GM12874 (cell line): ENCODE measurements around the gene RCAN2.

Experiments
- TF ChIP-seq, protein P1 (sequence below): IDR thresholded peaks from 2 replicates; pipeline ENCODE4 v1.5.1; 2011; ENCODE audit warnings: low read depth, mild to moderate bottlenecking, control low read depth, low read length, moderate library complexity; ENCODE audit not compliant: insufficient read depth

Gene RCAN2

DNA sequence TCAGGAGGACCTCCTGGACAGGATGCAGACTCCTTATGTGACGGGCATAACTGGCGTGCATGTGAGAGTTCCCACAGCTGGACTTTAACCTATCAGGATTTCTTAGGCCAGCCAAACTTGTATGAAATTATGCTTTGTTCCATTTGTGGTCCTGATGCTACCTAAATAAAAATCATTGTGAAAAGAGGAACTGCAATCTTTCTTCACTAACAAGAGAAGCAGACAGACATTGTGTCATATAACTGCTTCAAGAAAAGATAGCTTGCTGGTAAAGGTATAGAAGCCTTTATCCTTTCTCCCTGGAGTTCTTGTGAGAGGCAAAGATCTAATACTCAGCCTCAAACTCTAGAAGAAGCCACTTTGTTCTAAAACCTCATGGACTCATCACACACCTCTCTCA lies 233.0 kb downstream of the RCAN2 start:
- TF ChIP-seq, protein P1, sequence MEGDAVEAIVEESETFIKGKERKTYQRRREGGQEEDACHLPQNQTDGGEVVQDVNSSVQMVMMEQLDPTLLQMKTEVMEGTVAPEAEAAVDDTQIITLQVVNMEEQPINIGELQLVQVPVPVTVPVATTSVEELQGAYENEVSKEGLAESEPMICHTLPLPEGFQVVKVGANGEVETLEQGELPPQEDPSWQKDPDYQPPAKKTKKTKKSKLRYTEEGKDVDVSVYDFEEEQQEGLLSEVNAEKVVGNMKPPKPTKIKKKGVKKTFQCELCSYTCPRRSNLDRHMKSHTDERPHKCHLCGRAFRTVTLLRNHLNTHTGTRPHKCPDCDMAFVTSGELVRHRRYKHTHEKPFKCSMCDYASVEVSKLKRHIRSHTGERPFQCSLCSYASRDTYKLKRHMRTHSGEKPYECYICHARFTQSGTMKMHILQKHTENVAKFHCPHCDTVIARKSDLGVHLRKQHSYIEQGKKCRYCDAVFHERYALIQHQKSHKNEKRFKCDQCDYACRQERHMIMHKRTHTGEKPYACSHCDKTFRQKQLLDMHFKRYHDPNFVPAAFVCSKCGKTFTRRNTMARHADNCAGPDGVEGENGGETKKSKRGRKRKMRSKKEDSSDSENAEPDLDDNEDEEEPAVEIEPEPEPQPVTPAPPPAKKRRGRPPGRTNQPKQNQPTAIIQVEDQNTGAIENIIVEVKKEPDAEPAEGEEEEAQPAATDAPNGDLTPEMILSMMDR: no peak

DNA sequence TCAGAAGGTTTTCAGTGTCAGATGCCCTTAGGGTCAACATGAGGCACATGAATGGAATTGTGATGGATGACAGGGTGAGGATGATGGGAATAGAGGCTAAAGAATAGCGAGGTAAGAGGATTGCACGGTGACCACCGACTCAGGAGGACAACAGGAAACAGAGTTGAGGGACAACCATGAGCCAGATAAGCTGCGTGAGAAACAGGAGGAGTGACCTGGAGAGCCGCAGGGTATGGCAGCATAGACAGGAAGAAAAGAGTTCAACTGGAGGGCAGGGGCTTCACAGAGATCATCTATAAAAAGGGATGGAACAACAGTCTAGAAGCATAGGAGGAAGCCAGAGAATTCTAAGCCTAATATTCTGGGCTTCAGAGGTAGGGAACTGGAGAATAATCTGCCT lies 235.7 kb downstream of the RCAN2 start:
- TF ChIP-seq, protein P1: no peak

DNA sequence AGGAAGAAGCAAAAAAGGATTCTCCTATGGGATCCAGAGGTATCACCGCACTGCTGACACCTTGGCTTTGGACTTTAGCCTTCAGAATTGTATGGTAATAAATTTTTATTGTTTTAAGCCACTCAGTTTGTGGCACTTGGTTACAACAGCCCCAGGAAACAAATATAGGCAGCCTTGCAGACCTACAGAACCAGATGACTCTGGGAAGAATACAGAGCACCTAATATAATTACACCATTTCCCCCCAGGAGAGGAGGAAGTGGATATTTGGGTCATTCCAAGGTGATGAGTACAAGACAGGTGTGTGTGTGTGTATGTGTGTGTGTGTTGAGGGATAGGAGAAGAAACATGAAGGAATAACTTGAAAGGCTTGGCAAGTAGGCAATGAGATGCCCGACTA lies 236.3 kb downstream of the RCAN2 start:
- TF ChIP-seq, protein P1: no peak

DNA sequence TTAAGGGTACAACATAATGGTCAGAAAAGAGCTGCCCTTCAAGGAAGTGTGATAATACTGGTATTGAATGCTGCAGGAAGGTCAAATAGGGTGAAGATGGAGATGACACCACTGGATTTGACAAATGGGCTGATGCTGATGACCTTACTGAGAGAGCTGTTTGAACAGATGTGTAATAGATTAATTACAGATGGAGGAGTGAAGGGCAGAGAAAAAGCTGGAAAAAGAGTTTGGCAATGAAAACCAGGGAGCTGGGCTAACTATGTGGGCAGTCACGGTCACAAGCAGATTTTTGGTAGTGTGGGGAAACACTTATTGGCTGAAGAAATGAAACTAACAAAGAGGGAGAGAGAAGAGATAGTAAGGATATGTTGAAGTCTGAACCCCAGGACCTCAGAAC lies 236.9 kb downstream of the RCAN2 start:
- TF ChIP-seq, protein P1: no peak

DNA sequence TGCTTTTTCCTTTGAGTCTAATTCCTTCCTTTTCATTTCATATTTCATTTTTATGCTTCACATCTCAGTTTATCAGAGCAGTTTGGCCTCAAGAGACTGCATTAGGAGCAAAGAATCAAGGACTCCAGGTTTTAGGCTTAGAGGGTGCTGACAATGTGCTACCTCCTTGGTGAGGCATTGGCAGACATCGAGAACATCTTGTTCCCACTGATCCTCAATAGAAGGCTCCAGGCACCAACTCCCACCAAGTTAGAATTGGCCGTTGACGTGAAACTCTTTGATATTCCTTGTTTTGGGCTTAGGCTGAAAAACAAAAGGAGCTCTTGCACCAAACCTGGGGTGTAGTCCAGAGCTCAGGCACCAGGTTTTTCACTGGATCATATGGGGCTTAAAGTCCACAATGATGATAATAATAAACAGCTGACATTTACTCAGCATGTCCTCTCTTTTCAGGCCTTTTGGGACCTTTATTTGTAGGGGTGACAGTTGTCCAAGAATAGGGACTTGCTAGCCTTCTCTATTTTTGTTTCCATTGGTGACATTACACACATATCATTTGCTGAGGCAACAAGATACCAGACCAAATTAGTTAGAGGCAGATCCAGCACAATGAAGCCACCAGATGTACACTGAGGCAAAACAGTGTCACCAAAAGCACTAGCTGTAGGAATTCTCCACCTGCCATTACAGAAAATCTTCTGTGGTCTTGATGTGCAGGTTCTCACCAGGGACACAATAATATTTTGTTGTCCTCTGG lies 239.5 kb downstream of the RCAN2 start:
- TF ChIP-seq, protein P1: no peak

DNA sequence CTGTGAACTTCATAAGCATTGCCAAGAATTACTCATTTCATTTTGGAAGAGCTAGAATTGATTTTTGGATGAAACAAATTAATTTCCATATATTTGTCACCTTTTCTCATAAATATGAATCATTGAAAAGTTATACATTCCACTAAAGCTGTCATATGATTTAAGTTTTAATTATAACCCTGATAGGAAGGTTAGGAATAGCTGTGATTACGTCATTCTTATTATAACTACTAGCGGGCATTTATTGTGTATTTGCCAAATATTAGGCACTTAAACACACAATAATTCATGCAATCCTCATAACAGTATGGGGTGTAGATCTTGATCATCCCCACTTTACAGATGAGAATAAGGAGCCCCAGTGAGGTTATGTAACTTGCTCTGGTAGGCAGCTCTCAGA lies 243.1 kb downstream of the RCAN2 start:
- TF ChIP-seq, protein P1: no peak

DNA sequence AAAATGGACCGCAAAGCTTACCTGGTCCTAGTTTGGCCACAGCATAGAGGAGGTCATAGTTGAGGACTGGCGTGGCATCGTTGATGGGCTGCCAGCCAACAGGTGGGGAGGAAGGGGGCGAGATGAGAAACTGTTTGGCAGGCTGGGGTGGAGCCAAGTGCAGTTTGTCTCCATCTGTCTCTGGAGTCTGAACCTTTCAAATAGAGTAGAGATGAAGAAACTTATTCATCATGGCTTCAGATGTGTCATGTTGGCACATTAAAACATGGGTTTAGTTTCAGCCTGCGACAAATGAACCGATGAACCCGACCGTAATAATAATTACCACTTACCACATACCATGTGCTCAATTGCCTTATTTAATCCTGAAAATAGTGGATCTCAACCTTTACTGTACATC lies 244.5 kb downstream of the RCAN2 start:
- TF ChIP-seq, protein P1: no peak
